ENCODE data around the gene FOXK2.
"Not testable (repeated sequence)": the region's sequence is repeated elsewhere in the genome, so short reads cannot be mapped to it uniquely, and the experiment has no call there.

Gene FOXK2

DNA sequence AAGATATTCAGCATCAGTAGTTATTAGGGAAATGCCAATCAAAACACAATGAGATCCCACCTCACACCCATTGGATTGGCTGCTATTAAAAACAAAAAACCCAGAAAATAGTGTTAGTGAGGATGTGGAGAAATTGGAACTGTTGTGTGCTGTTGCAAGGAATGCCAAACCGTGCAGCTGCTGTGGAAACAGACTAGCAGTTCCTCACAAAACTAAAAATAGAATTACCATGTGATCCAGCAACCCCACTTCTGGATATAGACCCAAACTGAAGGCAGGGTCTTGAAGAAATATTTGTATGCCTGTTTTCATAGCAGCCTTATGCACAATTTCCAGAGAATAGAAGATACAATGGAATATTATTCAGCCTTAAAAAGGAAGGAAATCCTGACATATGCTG, 46.0 kb downstream of the FOXK2 start:
- no peak for DNase-seq

DNA sequence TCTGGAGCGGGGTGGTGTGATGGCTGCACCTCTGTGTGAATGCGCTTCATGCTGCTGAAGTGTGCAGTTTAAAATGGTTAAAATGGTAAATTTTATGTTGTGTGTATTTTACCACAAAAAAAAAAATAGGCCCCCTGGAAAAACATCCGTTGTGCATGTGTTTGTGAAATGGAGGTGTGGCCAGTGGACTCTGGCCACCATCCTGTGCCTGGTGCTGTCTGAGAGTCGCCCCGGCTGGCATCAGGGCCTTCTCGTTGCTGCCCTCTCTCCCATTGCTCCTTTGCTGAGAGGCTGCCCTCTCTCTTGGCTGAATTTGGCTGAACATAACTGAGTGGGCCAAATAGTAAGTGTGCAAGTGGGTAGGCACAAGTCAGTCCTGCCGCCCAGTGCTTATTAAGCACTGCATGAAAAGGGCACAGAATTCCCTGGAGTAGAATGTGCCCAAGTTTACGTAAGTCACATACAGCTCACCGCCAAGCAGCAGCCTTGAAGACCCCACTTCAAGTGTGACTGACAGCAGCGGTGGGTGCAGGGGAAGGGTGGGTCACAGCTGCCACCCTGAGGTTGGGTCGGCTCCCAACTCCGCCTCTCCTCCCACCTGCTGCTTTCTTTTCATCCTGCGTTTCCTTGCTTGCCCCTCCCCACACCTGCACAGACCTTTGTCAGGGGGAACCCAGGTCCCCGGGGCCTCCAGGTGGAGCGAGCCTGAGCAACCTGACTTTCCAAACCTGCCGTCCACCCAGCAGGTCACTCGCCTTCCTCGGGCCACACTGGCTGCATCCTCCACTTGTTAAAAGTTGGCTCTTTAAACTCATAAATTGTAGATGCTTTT, 46.8 kb downstream of the FOXK2 start:
- no peak for DNase-seq

DNA sequence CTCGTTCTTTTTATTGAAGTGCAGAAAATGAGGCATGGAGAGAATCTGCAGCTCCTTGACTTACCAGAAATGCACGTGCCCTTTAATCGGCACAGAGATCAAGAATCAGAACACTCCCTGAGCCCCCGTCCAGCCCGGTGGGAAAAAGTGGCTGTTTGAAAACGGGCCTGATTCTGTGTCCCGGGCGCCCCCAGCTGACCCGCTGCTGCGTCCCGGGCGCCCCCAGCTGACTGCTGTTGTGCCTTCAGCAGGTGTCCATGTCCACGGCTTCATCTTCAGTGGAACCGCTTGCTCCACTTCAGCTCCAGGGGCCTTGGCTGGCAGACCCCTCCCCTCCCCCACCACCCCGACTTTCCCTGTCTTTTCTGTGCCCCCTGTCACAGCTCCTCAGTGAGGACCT, 47.8 kb downstream of the FOXK2 start:
- DNase-seq, result no peak

DNA sequence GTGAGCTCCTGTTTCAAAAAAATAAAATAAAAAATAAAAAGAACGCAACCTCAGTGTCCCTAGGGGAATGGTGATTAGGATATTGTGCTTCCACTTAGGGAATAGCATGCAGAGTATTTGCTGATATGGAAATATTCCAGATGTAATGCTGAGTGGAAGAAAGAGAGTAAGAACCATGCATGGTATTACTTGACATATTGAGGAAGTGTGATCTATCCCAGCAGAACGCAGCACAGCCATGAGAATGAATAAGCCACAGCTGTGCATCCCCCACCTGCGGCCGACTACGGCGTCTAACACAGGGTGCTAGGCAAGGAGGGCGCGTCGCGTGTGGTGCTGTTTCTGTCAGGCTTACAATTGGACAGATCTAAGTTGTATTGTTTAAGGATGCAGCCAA, 49.5 kb downstream of the FOXK2 start:
- no peak for DNase-seq

DNA sequence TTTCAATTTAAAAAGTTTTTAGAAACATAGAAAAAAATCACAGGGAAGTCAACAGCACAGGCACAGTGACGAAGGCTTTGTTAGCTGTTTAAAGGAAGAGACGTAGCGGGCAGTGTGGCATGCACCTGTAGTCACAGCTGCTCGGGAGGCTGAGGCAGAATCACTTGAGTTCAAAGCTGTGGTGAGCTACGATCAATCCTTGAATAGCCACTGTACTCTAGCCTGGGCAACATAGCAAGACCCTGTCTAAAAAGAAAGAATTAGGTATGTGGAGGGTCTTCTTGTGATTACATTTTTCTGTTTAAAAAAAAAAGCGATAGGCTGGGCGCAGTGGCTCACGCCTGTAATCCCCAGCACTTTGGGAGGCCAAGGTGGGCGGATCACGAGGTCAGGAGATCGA, 50.1 kb downstream of the FOXK2 start:
- no peak for DNase-seq

DNA sequence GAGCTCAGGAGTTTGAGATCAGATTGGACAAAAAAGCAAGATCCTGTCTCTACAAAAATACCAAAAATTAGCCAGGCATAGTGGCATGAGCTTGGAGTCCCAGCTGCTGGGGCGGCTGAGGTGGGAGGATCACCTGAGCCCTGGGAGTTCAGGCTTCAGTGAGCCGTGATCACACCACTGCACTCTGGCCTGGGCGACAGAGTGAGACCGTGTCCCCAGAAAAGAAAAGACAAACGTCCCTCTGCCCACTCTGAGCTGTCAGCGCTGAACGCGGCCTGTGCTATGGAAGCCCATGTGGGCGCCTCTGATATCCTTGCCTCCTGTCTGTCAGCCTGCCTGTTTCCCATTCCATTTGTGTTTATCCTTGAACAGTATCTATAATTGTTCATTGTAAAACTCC, 50.7 kb downstream of the FOXK2 start:
- no peak for DNase-seq

DNA sequence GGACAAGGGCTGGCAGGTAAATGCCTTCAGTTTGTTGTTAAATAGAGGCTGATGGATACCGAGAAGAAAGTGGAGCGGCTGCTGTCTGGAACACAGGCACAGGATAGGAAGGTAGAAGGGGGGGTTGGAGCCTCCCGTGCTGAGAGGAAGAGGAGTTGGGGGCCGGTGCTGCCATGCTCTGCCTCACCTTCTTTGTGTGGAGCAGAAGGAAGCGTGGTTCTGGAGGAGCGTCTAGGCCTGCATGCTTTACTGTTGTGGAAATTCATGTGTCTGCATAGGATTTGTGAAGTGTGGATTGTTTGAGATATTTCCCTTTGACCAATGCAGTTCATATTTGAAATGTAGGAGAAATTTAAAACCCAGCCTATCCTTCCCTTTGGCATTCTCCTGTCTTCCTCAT, 52.3 kb downstream of the FOXK2 start:
- no peak for DNase-seq

DNA sequence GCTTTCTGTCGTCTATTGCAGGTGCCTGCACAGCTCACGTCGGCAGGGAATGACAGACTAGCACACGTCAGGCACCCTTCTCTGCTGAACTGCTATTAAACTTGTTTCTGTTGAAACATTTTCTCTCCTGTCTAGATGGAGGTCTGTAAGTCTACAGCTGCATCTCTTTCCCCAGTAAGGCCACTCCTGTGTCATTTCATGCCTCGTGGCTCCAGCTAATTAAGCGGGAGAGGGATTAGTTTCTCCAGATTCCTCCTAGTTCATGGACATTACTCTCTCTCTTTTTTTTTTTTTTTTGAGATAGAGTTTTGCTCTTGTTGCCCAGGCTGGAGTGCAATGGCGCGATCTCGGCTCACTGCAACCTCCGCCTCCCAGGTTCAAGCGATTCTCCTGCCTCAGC, 54.5 kb downstream of the FOXK2 start:
- DNase-seq, result no peak

DNA sequence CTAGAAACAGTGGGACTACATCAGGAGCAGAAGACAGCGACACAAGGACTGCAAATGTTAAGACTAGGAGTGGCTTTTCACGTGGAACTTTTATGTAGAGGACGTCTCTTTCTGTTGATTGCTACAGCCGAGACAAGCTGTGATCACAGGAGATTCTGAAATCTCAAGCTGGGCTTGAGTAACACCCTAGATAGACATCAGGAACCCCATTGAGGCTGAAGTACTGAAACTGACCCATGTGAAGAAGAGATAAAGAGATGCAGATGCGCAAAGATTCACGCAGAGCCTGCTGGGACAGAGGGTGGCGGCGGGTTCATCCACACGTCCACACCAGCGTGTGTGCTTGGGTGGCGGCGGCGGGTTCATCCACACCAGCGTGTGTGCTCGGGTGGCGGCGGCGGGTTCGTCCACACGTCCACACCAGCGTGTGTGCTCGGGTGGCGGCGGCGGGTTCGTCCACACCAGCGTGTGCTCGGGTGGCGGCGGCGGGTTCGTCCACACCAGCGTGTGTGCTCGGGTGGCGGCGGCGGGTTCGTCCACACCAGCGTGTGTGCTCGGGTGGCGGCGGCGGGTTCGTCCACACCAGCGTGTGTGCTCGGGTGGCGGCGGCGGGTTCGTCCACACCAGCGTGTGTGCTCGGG, 56.2 kb downstream of the FOXK2 start:
- not testable (repeated sequence) for DNase-seq

DNA sequence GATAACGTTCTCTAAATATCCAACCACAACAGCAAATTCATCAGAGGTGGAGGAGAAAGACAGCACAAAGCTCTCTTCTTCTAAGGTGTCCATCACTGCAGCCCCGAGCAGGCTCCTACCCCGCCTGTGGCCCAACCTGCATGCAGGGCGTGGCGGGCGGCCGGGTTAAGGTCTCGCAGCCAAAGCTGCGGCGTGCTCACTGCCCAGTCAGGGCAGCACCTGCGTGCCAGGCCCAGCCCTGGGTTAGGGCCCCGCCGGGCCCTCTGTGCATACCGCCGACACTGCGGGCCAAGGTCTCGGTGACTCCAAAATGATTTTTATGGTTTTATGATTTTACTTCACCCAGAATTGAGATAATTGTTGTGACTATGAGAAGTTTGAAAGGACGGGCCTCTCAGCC, 57.8 kb downstream of the FOXK2 start:
- DNase-seq, result no peak

DNA sequence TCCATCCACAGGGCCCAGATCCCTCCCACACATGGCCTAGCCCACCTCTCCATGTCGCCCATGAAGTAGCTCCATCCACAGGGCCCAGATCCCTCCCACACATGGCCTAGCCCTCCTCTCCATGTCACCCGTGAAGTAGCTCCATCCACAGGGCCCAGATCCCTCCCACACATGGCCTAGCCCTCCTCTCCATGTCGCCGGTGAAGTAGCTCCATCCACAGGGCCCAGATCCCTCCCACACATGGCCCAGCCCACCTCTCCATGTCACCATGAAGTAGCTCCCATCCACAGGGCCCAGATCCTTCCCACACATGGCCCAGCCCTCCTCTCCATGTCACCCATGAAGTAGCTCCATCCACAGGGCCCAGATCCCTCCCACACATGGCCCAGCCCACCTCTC, 60.4 kb downstream of the FOXK2 start:
- not testable (repeated sequence) for DNase-seq

DNA sequence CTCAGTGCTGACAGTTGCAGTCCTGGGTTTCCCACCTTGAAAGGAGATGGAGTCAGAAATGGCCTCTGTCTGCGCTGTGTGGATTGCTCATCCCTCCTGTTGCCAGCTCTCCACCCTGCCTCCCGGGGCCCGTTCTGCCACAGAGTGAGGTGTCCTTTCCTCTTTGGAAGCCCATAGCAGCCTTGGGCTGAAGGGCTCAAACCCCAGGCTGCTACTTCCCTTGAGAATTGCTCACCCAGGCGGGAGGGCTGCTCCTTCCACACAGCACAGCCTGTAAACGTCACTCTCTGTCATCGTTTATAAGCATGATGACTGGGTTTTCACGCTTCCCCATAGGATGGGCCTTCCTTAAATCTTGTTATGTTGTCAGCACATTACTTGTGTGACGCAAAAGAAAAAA, 62.7 kb downstream of the FOXK2 start:
- DNase-seq, result peak; percentile 44 to 45

DNA sequence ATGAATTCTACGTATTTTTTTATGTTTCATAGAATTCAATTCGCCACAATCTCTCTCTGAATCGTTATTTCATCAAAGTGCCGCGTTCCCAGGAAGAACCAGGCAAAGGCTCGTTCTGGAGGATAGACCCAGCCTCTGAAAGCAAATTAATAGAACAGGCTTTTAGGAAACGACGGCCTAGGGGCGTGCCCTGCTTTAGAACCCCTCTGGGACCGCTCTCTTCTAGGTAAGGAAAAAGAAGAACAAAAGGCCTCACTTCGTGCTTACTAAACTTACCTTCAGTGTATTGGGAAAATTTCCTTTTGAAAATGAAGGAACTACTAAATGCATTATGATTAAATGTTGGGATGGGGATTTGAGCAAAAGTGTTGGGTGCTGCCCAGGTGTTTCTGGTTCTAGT, 63.2 kb downstream of the FOXK2 start:
- no peak for DNase-seq

DNA sequence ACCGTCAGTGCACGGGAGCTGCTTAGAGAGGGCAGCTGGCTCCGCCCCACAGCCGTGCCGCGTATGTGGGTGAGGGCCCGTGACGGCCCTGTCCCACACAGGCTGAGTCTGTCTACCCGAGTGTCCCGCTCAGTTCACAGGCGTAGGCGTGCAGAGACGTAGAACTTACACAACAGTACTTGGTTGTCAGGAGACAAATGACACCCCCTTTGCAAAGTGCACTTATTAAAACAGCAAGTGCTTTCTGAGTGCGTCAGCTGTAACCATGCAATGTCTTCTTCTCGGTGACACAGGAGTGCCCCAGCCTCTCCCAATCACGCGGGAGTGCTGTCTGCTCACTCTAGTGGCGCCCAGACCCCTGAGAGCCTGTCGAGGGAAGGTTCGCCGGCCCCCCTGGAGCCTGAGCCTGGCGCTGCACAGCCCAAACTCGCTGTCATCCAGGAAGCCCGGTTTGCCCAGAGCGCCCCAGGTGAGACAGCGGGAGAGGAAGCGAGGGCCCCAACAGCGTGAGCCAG, 64.2 kb downstream of the FOXK2 start:
- DNase-seq, result peak; percentile 59 to 91

DNA sequence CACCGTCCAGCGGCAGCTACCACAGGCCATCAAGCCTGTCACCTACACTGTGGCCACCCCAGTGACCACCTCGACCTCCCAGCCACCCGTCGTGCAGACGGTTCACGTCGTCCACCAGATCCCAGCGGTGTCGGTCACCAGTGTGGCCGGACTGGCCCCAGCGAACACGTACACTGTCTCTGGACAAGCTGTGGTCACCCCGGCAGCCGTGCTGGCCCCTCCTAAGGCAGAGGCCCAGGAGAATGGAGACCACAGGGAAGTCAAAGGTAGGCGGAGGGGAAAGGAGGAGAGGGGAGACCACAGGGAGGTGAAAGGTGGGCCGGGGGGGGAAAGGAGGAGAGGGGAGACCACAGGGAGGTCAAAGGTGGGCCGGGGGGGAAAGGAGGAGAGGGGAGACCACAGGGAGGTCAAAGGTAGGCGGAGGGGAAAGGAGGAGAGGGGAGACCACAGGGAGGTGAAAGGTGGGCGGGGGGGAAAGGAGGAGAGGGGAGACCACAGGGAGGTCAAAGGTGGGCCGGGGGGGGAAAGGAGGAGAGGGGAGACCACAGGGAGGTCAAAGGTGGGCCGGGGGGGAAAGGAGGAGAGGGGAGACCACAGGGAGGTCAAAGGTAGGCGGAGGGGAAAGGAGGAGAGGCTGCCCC, 66.5 kb downstream of the FOXK2 start:
- DNase-seq, result not testable (repeated sequence)

DNA sequence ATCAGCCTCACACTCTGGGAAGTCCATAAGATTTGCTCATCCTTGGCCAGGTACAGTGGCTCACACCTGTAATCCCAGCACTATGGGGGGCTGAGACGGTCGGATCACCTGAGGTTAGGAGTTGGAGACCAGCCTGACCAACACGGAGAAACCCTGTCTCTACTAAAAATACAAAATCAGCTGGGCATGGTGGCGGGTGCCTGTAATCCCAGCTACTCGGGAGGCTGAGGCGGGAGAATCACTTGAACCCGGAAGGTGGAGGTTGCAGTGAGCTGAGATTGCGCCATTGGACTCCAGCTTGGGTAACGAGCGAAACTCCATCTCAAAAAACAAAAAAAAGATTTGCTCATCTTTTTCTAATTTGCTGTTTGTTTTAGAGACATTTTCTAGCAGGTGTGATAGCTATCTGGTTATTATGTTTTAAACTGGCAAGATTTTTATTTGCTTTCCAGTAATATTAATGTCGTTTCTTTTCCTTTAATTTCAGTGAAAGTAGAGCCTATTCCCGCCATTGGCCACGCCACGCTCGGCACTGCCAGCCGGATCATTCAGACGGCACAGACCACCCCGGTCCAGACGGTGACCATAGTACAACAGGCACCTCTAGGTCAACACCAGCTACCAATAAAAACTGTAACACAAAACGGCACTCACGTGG, 67.2 kb downstream of the FOXK2 start:
- no peak for DNase-seq

DNA sequence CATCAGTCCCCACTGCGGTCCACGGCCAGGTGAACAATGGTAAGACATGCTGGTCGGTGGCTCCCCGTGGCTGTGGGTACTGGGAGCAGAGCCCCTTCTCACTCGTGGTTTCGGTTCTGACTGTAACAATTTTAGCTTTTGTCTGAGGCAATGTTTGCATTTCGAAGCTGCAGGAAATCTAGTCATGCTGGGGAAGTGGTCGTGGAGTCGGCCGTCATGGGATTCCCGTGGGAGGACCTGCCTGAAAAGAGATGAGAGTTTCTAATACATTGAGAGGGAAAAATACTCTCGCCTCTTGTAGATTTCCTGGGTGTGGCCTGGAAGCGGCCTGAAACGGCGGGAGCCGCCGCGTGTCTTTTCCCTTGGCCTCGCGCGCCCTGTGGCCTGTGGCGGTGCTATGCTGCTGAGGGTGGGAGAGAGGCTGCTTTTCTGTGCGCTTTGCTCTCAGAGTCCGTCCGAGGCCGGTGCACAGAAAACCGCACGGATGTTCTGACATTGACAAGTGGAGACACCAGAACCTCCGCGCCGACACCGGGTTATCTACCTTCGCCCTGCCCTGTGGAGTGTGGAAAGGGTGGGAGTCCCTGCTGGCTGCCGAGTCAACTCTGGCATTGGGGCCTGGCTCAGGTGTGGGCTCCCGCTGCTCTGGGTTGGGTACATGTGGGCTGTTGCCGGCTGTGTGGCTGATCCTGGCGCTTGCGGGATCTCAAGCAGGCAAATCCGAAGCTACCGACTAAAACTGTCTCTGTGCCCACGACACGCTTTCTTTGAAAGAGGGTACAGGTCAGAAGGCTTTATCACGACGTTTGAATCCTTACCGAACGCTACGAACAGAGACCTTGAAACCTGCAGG, 67.9 kb downstream of the FOXK2 start:
- DNase-seq, result peak; percentile 66 to 78

DNA sequence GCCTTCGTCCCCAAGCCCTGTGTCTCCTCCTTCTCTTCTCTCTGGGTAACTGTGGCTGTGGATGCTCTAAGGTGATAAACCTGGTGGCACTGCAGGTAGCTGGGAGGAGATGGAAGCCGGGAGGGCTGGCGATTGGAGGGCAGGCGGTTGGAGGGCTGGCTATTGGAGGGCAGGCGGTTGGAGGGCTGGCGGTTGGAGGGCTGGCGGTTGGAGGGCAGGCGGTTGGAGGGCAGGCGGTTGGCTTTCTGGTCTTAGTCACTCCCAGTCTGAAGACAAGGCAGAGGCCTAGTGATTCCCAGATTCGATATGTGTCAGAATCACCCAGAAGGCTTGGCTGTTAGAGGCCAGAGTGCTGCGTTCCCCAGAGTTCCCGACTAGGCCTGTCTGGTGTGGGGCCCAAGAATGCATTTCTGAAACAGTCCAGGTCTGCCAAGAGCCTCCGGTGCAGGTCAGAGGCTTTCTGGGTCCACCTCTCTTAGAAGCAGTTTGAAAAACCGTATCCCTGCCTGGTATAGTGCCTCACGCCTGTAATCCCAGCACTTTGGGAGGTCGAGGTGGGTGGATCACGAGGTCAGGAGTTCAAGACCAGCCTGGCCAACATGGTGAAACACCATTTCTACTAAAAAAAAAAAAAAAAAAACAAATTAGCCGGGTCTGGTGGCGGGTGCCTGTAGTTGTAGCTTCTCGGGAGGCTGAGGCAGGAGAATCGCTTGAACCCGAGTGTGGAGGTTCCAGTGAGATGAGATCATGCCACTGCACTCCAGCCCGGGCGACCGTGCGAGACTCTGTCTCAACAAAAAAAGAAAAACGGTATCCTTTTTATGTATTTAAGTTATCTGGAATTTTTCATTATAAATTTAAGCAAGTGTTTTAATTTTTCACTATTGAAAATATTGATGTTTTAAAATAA, 69.0 kb downstream of the FOXK2 start:
- DNase-seq, result no peak

DNA sequence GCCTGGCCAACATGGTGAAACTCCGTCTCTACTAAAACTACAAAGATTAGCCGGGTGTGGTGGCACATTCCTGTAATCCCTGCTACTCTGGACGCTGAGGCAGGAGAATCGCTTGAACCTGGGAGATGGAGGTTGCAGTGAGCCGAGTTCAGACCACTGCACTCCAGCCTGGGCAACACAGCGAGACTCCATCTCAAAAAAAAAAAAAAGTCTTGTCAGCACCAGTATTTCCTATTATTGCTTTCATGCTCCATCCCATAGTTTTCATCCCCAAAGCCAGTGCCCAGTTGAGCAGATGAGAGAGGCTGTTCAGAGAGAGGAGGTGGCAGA, 70.3 kb downstream of the FOXK2 start:
- no peak for DNase-seq

DNA sequence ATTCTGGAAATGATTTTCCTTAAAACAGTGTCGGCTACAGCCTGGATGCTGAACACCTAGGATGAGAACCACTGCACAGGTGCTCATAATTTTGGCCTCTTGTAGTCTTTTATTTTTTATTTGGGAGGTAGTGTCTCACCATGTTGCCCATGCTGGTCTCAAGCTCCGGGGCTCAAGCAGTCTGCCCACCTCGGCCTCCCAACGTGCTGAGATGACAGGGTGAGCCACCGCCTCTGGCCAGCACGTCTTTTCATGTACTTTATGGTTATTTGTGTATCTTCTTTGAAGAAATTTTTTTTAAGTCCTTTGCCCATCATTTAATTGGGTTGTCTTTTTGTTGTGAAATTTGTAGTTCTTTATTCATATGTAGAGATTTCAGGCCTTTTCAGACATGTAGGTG, 70.7 kb downstream of the FOXK2 start:
- DNase-seq, result no peak

DNA sequence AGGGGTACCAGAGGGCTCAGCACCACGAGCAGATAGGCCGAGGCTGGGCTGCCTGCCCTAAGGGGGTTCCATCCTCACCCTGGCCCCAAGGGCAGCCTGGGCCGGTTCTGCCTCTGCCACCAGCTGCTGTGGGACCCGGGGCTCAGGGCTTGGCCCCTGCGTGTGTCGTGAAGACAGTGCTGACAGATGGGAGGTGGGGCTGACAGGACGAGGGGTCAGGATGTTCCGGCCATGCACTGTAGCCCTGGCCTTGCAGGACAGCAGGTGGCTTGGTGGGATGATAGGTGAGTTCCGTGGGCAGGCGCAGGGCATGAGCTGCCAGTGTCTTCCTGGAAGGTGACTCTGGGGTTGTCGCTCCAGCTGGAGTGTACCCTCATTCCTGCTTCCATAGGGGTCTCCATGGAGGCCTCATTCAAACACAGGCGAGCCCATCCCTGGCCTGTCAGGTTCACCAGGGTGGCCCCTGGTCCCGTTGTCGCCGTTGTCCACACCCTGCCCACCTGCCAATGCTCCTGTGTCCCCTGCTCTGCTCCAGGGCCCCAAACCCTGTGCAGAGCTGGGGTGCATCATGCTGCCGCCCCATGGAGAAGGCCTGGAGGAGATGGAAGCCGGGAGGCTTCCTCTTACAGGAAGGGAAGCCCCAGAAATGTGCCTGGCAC, 71.5 kb downstream of the FOXK2 start:
- DNase-seq, result no peak
